Right hindlimb (tissue), 1 donor: Measurements from ENCODE around the gene DNAJA3.
A peak's percentile ranks its signal among the peaks of the same experiment; 100 is the strongest.
"Not testable (repeated sequence)": the region's sequence is repeated elsewhere in the genome, so short reads cannot be mapped to it uniquely, and the experiment has no call there.

Experiments used
- DNase-seq: peaks from one replicate; pipeline ENCODE4 v3.0.0-alpha.2; 2018

The DNAJA3 gene

GRCh38 chr16:4387781-4388180 is 37.9 kb upstream of the DNAJA3 start:
- DNase-seq = no peak

- peak; percentile 36 for DNase-seq
Measured at GRCh38 chr16:4388271-4389021, 37.2 kb upstream of the DNAJA3 start.

- peak; percentile 49 for DNase-seq
Measured at GRCh38 chr16:4389051-4389955, 36.4 kb upstream of the DNAJA3 start.

GRCh38 chr16:4390266-4391260 is 35.1 kb upstream of the DNAJA3 start:
- peak; percentile 19 for DNase-seq

DNA sequence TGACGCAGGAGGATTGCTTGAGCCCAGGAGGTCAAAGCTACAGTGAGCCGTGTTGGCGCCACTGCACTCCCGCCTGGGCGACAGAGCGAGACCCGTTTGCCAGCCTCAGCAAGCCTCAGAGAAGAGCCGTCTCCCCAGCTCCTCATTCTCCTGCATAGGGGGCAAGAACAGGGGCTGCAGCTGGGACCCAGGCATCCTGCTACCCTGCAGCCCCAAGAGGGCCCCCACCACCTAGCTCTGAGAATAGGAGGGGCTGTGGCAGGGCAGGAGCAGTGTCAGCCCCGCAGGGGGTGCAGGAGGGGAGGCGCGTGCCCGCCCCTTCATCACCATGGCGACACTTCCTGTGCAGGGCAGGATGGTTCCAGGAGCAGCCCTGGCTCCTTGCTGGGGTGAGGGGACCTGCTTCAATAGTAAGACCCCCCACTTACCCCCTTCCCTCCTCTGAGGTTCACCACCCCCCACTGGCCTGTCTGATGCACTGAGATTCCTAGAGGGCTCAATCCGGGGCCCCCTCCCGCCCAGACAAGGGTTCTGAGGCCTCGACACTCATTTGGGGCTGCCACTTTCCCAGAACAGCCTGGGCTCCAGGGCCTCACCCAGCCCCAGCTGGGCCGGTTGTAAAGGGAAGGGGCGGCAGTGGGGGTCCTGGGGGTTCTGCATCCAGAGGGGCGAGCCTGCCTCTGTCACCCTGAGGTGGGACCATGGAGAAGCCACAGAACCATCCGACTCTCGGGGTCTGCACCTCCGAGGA is 33.9 kb upstream of the DNAJA3 start:
- DNase-seq = peak; percentile 52

- DNase-seq = peak; percentile 88
Measured at GRCh38 chr16:4392382-4393239, 33.1 kb upstream of the DNAJA3 start.

DNA sequence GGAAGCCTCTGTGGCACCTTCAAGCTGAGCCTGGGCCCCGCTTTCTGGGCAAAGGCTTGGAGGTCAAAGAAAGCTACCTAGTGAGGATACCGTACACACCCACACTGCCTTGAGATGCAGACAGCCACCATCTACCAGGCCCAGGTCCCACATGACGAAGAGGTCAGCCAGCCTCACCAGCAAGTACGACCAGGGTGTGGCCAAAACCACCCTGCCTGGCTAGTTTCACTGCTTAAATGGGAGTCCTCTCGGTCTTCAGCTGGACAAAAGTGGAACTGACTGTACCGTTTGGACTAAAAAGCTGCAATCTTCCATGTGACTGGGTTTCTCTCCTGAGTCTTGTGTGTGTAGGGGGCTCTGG is 32.4 kb upstream of the DNAJA3 start:
- no peak for DNase-seq

DNA sequence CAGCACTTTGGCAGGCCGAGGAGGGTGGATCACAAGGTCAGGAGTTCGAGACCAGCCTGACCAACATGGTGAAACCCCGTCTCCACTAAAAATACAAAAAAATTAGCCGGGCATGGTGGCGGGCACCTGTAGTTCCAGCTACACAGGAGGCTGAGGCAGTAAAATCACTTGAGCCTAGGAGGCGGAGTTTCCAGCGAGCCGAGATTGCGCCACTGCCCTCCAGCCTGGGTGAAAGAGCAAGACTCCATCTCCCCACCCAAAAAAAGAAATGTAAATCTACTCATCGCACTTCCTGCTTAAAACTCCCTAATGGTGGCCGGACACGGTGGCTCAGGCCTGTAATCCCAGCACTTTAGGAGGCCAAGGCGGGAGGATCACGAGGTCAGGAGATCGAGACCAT is 31.8 kb upstream of the DNAJA3 start:
- not testable (repeated sequence) for DNase-seq

- DNase-seq = no peak
Measured at GRCh38 chr16:4395055-4395726, 30.5 kb upstream of the DNAJA3 start.

GRCh38 chr16:4399001-4399730 is 26.5 kb upstream of the DNAJA3 start:
- DNase-seq = no peak

- no peak for DNase-seq
Measured at GRCh38 chr16:4401094-4401501, 24.6 kb upstream of the DNAJA3 start.

- no peak for DNase-seq
Measured at GRCh38 chr16:4401510-4401909, 24.2 kb upstream of the DNAJA3 start.

DNA sequence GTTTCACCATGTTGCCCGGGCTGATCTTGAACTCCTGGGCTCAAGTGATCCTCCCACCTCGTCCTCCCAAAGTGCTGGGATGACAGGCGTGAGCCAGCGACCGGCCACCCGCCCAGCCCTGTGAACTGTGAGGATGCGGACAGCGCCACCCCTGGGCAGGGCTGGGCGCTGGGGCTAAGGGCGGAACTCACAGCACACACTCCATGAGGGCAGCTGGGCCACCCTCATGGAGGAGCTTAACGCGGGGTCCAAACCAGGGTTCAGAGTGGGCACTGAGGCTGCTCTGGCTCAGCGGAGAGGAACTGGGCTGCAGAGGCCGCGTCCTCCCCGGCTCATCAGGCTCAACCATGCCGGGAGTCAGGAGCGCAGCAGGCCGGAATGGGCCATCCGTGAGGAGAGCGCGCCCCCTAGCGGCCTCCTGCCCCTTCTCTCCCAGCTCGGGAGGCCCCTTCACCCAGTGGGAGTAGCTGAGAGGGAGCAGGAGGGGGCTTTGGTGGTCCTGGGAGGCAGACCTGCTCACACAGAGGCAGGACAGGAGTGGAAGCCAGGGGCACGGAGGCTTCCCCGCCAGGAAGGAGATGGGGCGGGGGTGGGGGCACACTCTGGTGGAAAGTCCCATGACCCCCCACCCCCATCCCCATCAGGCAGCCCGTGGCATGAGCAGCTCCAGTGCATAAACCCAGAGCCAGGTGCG is 23.1 kb upstream of the DNAJA3 start:
- peak; percentile 90 for DNase-seq

DNA sequence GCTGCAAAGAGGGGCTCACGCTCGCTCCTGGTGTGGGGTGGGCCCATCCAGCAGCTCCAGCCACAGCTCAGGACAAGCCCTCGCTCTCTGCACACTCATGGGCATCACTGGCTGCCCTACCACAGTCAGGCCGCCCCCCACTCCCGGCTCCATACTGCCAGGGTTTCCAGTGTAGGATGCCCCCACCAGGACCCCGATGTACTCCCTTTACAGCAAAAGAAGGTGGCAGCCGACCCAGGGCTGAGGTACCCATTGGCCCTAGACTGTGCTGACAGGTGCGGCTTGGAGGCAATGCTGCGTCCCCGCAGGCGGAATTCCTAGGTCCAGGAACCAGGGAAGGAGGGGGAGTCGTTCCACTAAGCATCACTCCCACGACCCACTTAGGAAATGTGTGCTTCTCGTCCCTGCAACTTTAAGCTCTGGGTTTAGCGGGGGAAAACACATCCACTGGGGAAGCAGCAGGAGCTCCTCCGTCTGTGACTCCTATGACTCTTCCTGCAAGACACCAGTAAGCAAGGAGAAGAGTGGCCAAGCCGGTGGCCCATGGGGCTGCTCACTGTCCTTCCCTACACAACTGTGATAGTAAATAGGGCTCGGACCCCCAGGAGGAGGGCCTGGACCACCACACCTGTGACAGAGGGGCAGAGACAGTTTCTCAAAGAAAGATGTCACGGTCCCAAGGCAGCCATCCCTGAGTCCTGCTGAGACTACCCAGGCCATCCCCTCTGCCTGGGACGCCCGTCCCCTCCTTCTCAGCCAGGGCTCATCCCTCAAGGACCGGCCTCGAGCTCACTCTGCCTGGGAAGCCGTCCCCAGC is 22.3 kb upstream of the DNAJA3 start:
- DNase-seq = no peak

DNA sequence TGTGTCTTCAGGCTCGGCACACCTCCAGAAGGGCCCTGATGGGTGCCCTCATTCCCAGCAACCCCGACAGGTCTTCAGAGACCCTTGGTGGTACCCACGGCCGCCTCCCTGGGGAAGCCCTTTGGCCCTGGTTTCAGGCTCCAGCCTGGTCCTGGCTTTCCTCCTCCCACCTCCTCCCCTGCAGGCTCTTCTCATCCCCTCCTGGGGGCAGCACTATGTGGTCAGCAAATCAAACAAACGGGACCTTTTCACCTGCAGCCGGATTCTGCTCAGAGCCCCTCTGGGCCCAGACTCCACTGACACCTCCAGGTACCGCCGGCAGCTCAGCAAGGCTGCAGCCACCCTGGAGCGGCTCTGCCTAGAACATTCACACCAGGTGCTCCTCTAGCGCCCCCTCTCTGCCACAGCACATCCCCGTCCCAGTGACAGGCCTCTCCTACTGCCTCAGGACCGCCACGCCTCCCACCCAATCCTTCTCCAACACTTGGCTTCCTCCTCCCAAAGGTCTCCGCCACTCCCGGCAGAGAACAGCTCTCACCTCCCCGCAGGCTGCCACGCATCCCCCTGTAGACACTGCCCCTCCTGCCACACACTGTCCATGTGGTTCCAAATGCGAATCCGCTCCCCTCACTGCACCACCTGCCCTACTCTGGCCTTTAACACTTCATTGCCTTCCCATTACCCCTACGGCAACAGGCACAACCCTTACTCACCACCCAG is 21.3 kb upstream of the DNAJA3 start:
- peak; percentile 51 for DNase-seq

DNA sequence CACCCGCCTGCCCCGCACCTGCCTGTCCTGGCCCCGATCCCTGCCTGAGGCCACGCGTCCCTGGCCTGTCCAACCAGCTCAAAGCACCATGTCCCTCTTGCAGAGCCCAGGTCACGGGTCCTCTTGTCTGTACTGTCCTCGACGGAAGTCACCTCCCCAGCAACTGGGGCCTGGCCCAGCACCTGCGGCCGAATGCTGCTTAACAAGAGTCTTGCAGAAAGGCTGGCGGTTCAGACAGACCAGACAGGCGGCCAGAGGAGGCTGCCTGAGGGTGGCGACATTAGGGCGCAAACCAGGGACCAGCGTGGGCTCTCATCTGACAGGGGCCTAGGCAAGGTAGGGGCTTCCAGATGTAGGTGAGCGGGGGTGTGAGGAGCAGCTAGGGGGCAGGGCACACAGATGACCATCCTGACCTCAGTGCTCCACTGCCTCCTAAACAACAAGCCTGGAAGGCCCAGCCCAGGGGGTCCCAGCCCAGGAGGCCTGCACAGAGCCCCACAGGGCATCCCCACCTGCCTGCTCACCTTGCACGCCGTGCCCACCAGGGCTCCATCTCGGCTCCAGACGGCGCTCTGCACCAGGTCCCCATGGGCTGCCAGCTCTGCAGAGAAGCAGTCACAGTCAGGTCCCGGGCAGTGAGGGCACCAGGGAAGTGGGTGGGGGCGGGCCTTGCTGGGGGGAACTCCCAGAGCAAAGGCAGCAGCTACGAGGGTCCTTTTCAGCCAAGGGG is 20.5 kb upstream of the DNAJA3 start:
- peak; percentile 31 for DNase-seq
